ENCODE measurements around the gene SLC38A9.

DNA sequence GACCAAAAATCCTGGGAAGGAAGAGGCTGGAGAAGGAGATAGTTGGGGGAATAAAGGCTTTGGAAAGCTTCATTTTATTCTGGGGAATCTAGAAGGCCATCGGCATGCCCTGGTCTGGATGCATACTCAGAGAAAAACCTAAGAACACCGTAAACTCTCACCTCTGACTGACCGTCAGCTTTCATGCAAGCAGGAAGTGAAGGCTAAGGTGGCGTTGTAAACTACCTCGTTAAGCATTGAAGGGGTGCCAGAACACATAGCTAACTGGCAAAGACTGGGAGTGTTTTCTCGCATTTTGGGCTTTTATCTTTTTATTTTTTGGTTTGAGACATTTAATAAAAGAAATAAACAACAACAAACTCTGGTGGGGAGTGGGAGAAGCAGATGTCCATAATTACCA lies 2.6 kb upstream of the SLC38A9 start:
- TF ChIP-seq PHF8 (conservative IDR thresholded peaks at IDR 0.05; ENCODE audit: low read depth, low read length), result no peak
- no peak for TF ChIP-seq CTCF (IDR thresholded peaks at IDR 0.05; ENCODE audit: control extremely low read depth in 1 of 3, insufficient read depth in 1 of 3, low read depth in 1 of 3, low read length in 3 of 3)
- TF ChIP-seq POLR2A (IDR thresholded peaks at IDR 0.05; ENCODE audit: control extremely low read depth in 1 of 2, low read depth in 2 of 2, low read length in 2 of 2), result no peak
- TF ChIP-seq RFX5 (IDR thresholded peaks at IDR 0.05; ENCODE audit: borderline replicate concordance, low read depth, low read length), result no peak
- no peak for TF ChIP-seq SAP30 (IDR thresholded peaks at IDR 0.05; ENCODE audit: insufficient read depth, insufficient replicate concordance, low read length)
- no peak for TF ChIP-seq EGR1 (IDR thresholded peaks at IDR 0.05; ENCODE audit: borderline replicate concordance, low read depth, low read length)
- TF ChIP-seq ATF2 (IDR thresholded peaks at IDR 0.05; ENCODE audit: low read length), result no peak
- no peak for TF ChIP-seq EP300 (IDR thresholded peaks at IDR 0.05; ENCODE audit: borderline replicate concordance in 1 of 2, low read depth in 2 of 2, low read length in 2 of 2)
- no peak for TF ChIP-seq NANOG (IDR thresholded peaks at IDR 0.05; ENCODE audit: insufficient read depth, low read depth, low read length, poor library complexity, severe bottlenecking)

Measured in H1 (cell line).